ENCODE data around the gene RPA3. TPM values are rescaled to one million over a fixed set of nuclear protein-coding genes. Genes with fewer than 3 reads are reported as not detected.
A peak's percentile ranks its signal among the peaks of the same experiment; 100 is the strongest.

The RPA3 gene
- total RNA-seq, 1 donor from 2014 or later = 39.6 TPM

DNA sequence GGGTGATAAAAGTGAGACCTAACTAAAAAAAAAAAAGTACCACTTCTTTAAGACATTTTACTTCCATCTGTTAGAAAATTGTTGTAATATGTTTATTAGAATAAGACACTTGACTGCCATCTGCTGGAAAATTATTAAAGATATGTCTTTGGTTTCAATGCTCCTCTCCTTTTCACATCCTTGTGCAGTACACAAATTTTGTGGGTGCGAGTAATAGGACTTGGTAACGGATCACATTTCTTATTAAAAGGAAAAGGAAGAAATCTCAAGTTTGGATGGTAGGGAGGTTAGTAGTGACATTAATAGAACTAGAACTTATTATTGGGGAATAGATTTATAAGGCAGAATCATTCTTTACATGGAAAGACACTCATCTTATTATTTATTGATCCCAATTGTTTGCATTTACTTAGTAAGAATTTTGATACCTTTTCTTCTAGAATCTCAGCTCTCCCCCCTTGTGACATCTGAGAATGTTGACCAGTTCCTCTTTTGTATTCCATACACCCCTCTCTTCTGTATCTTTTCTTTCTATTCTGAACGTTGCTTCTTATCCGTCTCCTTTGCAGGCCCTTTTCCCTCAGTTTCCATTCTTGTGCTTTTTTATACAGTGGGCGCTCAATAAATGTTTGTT lies 43.0 kb upstream of the RPA3 start:
- Mint-ChIP-seq H3K36me3 (ENCODE audit: insufficient read depth) (peaks cover 2% of the 10 kb centered on the region), H3K27ac (no peak overlapping the region), H3K4me1 (ENCODE audit: low read depth) (peaks cover 8% of the 10 kb centered on the region), H3K27me3 (no peaks in the 10 kb centered on the region), H3K4me3 (ENCODE audit: low read depth) (no peak overlapping the region), H3K9me3 (ENCODE audit: low read depth) (no peaks in the 10 kb centered on the region)
- TF ChIP-seq, protein P1, sequence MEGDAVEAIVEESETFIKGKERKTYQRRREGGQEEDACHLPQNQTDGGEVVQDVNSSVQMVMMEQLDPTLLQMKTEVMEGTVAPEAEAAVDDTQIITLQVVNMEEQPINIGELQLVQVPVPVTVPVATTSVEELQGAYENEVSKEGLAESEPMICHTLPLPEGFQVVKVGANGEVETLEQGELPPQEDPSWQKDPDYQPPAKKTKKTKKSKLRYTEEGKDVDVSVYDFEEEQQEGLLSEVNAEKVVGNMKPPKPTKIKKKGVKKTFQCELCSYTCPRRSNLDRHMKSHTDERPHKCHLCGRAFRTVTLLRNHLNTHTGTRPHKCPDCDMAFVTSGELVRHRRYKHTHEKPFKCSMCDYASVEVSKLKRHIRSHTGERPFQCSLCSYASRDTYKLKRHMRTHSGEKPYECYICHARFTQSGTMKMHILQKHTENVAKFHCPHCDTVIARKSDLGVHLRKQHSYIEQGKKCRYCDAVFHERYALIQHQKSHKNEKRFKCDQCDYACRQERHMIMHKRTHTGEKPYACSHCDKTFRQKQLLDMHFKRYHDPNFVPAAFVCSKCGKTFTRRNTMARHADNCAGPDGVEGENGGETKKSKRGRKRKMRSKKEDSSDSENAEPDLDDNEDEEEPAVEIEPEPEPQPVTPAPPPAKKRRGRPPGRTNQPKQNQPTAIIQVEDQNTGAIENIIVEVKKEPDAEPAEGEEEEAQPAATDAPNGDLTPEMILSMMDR (IDR thresholded peaks at IDR 0.05; ENCODE audit: unreplicated experiment) = no peak
- no peak for DNase-seq (ENCODE audit: low spot score, unreplicated experiment)

DNA sequence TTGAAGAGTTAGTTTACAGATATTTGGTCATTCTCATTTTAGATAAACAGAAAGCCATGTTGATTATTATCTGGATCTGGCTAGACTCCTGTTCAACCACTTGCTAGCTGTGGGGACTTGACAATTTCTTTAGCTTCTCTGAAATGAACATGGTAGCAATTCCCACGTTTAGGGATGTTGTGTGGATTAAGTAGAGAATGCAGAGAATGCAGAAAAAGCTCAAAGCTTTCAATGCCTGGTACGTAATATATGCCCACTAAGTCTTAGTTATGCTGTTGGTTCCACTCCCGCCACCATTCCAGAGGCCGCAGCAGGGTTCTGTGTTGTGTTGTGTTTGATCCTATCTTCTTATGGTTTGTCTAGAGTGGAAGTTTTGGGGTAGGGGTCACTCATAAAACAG lies 39.2 kb upstream of the RPA3 start:
- no peak for DNase-seq (ENCODE audit: low spot score, unreplicated experiment)
- Mint-ChIP-seq H3K27ac (no peak overlapping the region), H3K9me3 (ENCODE audit: low read depth) (peaks cover 5% of the 10 kb centered on the region), H3K4me1 (ENCODE audit: low read depth) (peaks cover 3% of the 10 kb centered on the region), H3K4me3 (ENCODE audit: low read depth) (no peak overlapping the region), H3K27me3 (no peaks in the 10 kb centered on the region), H3K36me3 (ENCODE audit: insufficient read depth) (peaks cover 4% of the 10 kb centered on the region)
- TF ChIP-seq, protein P1 (IDR thresholded peaks at IDR 0.05; ENCODE audit: unreplicated experiment) = no peak

DNA sequence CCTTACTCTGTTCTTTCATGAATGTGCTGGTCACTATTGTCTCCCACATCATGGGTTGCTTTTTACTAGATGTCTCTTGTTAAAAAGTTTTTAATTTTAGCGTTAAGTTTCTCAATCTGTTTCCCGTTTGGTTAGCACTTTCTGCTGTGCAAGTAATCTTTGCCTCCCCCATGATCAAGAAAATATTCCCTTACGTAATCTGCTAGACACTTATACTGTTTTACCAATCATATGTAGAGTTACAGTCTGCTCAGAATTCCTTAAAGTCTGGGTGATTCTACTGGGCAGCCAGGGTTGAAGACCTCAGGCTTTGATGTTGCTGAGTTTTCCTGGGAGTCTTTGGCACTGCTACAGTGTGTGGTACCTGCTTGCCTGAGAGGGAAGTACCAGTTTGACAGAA lies 38.2 kb upstream of the RPA3 start:
- DNase-seq (ENCODE audit: low spot score, unreplicated experiment) = no peak
- H3K4me1 Mint-ChIP-seq (ENCODE audit: low read depth) = no peaks in the 10 kb centered on the region
- peaks cover 5% of the 10 kb centered on the region for H3K9me3 Mint-ChIP-seq (ENCODE audit: low read depth)
- H3K27ac Mint-ChIP-seq = no peak overlapping the region
- TF ChIP-seq, protein P1 (IDR thresholded peaks at IDR 0.05; ENCODE audit: unreplicated experiment) = no peak
- H3K4me3 Mint-ChIP-seq (ENCODE audit: low read depth) = no peak overlapping the region
- no peaks in the 10 kb centered on the region for H3K27me3 Mint-ChIP-seq
- peaks cover 4% of the 10 kb centered on the region for H3K36me3 Mint-ChIP-seq (ENCODE audit: insufficient read depth)

DNA sequence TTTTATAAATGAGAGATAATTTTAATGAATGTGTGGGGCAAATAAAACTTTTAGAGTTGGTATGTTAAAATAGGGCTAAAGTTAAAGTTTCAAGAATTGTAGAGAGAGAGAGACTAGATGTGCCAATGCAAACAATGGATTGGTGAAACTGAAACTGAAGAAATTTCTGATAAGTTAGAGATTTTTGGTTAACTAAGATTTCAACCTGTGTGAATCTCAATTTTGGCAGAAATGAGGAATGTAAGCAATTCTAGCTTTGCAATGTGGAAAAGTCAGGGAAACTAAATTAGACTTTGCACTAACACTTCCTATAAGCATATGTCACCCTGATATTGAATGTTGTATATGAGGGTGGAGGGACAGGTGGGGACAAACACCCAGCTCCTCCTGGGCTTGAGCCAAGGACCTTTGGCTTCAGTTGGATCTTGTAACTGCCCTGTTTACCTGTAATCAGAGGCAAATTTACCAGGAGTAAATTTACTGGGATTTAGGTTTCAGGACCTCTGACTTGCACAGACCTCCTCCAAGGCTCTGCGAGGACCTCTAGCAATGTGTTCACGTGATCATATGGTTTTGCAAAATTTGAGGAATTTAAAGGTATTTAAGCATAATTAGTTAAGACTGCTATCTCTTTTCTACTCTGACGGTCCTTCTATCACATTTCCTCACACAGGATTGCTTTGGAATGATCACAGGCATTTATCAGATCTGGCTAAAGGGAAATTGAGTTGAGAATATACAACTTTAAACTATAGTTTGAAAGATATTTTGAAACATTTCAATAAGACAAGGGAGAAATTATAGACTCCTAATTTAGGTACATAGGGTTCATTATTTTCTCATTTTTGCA lies 33.1 kb upstream of the RPA3 start:
- TF ChIP-seq, protein P1 (IDR thresholded peaks at IDR 0.05; ENCODE audit: unreplicated experiment) = no peak
- Mint-ChIP-seq H3K4me3 (ENCODE audit: low read depth) (no peak overlapping the region), H3K27ac (peak overlapping the region; percentile 54), H3K36me3 (ENCODE audit: insufficient read depth) (peaks cover 2% of the 10 kb centered on the region), H3K9me3 (ENCODE audit: low read depth) (peaks cover 5% of the 10 kb centered on the region), H3K27me3 (no peaks in the 10 kb centered on the region), H3K4me1 (ENCODE audit: low read depth) (peaks cover 11% of the 10 kb centered on the region)
- DNase-seq (ENCODE audit: low spot score, unreplicated experiment) = no peak

DNA sequence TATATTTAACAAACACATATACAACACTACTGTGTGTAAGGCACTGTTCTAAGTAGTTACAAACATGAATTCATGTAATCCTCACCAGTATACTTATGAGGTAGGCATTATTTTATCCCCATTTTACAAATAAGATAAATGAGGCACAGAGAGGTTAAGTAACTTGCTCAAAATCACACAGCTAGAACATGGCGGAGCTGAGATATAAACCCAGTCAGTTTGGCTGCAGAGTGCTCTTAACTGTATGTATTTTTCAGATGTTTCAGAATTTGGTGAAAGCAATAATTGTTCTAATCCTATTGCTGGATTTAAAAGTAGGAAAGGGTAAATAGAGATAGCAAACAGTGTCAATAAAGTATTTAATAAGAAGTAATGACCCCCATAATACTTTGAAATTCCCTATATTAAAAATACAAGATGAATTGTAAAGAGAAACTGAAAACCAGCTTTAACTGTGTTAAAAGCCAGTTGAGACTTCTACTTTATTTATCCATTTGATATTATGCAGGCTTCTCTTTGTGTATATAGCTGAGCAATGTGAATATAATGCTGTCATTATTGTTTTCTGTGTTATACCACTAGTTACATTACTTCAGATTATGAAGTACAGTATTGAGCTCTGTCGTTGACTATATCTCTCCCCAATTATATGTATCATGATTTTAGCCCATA lies 32.3 kb upstream of the RPA3 start:
- Mint-ChIP-seq H3K27me3 (no peaks in the 10 kb centered on the region), H3K36me3 (ENCODE audit: insufficient read depth) (peaks cover 2% of the 10 kb centered on the region), H3K4me3 (ENCODE audit: low read depth) (no peak overlapping the region), H3K9me3 (ENCODE audit: low read depth) (peaks cover 5% of the 10 kb centered on the region), H3K27ac (no peak overlapping the region), H3K4me1 (ENCODE audit: low read depth) (peaks cover 11% of the 10 kb centered on the region)
- TF ChIP-seq, protein P1 (IDR thresholded peaks at IDR 0.05; ENCODE audit: unreplicated experiment) = no peak
- no peak for DNase-seq (ENCODE audit: low spot score, unreplicated experiment)
